Stimulated activated CD4-positive, alpha-beta T cell treated with anti-CD3 and anti-CD28 coated beads, Interleukin-2, amount 100 ng/mL, for 48 hours (primary cell): Measurements from ENCODE around the gene DNAJB5.
"Not testable (repeated sequence)": the region's sequence is repeated elsewhere in the genome, so short reads cannot be mapped to it uniquely, and the experiment has no call there.

ENCODE experiments used
- DNase-seq, 2 donors: peaks; one replicate each; pipeline ENCODE4 v3.0.0-alpha.2; 2020

DNAJB5 gene

GRCh38 chr9:35001285-35001677, 11.7 kb downstream of the DNAJB5 start:
- no peak for DNase-seq

DNA sequence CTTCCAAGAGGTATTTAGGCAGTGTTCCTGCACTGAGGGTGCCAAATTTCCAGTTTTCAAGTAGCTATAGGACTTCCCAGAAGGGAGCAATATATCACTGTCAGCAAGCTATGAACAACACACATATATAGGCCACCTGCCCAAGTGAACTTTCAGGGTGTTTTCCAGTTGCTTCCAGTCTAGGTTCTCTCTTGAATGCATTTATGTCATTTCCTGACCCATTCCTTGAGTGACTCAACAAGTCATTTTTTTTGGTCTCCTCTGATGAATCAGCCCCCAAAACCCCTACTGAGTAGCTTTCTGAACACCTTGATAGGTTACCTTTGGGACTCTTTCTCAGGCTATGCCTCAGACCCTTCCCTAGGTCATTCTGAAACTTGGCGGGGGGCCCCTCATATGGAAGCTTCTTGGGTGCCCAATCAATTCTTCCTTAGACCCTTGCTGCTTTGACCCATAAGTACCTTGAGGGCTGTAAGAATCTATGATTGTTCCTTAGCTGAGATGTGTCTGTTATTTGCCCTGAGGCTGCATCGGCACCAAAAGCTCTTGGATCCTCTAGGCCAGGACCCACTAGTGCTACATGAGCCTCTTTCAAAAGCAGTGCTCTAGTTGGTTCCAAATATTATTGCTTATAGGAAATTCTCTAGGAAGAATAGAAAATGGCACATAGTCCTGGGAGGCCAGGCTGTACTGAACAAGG, 12.4 kb downstream of the DNAJB5 start:
- DNase-seq, result no peak

DNA sequence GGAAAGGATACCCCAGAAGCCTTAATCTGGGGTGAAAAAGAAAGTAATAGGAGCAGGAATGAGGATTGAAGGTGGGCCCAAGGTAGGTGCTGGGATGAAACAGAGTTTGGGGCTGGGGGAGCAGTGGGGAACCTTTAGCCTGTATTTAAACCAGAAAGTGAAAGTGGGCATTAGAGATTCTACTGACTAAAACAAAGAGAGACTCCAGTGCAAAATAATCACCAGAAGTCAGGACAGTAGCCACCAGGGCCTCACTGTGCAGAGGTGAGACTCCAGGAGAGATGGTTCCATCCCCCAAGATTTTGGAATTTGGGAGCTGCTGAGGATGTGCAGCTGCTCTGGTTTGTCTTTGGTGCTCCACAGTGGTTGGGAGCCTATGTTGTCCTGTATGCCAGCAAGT, 13.1 kb downstream of the DNAJB5 start:
- DNase-seq, result no peak

- not testable (repeated sequence) for DNase-seq
These were observed 14.8 kb downstream of the DNAJB5 start for GRCh38 chr9:35004299-35004698.

DNA sequence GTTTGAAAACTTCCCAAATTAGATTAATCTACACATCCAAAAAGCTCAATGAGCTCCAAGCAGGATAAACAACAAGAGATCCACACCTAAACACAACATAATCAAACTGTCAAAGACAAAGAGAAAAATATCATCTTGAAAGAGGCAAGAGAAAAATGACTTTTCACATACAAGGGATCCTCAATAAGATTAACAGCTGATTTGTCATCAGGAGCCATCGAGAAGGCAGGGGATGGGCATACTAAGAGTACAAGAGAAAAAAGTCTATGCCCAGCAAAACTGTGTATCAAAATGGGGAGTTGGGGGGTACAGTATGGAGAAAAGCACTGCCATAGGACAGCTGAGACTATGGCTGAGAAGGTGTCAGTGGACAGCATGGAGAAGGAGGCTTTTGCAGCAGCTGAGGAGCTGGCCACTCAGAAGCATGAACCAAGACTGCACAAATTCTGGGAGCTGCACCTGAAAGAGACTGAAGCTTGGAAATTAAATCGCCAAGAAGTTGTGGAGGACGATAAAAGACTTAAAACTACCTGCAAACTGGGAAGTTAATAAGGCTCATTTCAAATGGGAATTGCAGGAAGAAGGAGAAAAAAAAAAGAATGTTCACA, 20.9 kb downstream of the DNAJB5 start:
- DNase-seq, result no peak

- DNase-seq, result no peak
These were observed 25.0 kb downstream of the DNAJB5 start for GRCh38 chr9:35014517-35014916.

- not testable (repeated sequence) for DNase-seq
These were observed 33.9 kb downstream of the DNAJB5 start for GRCh38 chr9:35023443-35023842.

DNA sequence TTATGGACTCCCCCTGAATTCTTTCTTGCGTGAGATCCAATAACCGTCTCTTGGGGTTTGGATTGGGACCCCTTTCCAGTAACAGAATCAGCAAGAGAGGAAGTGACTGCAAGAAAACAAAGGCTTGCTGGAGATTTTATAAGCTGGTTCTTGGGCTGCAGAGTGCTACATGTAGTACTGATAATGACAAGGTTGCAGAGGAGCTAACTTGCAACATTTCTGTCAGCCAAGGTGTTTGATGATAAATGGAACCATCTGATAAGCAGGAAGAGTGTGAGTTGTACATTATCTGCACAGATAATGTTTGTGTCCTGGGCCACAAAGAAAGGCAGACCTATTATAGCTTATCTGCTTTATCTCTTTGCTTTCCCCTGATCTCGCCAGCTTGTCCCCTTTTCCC, 37.1 kb downstream of the DNAJB5 start:
- no peak for DNase-seq

DNA sequence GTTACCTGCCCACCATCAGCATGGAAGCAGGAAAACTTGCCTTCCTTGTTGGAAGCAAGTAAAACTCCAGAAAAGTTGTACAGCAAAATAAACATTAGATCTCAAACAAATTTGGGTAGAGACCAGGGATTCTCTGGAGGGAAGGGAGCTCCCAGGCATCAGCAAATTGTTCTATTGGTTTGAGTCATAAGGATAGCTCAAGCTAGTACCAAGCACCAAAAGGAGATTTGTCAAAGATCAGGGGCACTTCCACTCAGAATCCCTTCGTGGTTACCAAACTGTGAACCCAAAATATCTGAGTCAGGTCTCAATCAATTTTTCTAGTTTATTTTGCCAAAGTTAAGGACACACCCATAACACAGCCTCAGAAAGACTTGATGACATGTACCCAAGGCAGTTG, 37.8 kb downstream of the DNAJB5 start:
- no peak for DNase-seq

- no peak for DNase-seq
These were observed 38.3 kb downstream of the DNAJB5 start for GRCh38 chr9:35027860-35028259.

GRCh38 chr9:35028341-35028740, 38.8 kb downstream of the DNAJB5 start:
- DNase-seq, result no peak

GRCh38 chr9:35029241-35029640, 39.7 kb downstream of the DNAJB5 start:
- DNase-seq, result no peak

GRCh38 chr9:35029852-35030251, 40.3 kb downstream of the DNAJB5 start:
- DNase-seq, result no peak

GRCh38 chr9:35033101-35033500, 43.6 kb downstream of the DNAJB5 start:
- no peak for DNase-seq

GRCh38 chr9:35035851-35036701, 46.5 kb downstream of the DNAJB5 start:
- peak; percentile 26 to 45 for DNase-seq

- DNase-seq, result no peak
These were observed 52.6 kb downstream of the DNAJB5 start for GRCh38 chr9:35042081-35042604.

- DNase-seq, result no peak
These were observed 53.5 kb downstream of the DNAJB5 start for GRCh38 chr9:35042891-35043545.

- no peak for DNase-seq
These were observed 54.5 kb downstream of the DNAJB5 start for GRCh38 chr9:35044071-35044470.
